DND-41 (cell line): ENCODE results near the gene PHF20.

ENCODE experiments used
- ATAC-seq: fragments of 200-7000 bp; cut with Tn5 transposase; 3 replicates; pipeline ENCODE4 v1.9.1; 2021; ENCODE audit warnings: low read depth; ENCODE audit not compliant: insufficient read depth
- DNase-seq: peaks from one replicate; pipeline ENCODE4 v3.0.0-alpha.2; 2020
- H2AFZ ChIP-seq: 2 replicates; pipeline ENCODE4 v1.6.0; 2012; ENCODE audit warnings: low read depth, low read length
- H3K27ac ChIP-seq: 2 replicates; pipeline ENCODE4 v1.5.1; 2012; ENCODE audit warnings: low read length, inconsistent platforms
- H3K27me3 ChIP-seq: fragments of 200-600 bp; sonication (generic); 2 replicates; pipeline ENCODE4 v1.6.0; 2012; ENCODE audit warnings: low read length, mild to moderate bottlenecking, inconsistent platforms; ENCODE audit not compliant: insufficient read depth, poor library complexity
- H3K36me3 ChIP-seq: 2 replicates; pipeline ENCODE4 v1.5.1; 2012; ENCODE audit warnings: low read length, inconsistent platforms; ENCODE audit not compliant: insufficient read depth
- H3K4me1 ChIP-seq: 2 replicates; pipeline ENCODE4 v1.5.1; 2012; ENCODE audit warnings: mild to moderate bottlenecking, low read length; ENCODE audit not compliant: insufficient read depth
- H3K4me2 ChIP-seq: 2 replicates; pipeline ENCODE4 v1.6.0; 2012; ENCODE audit warnings: mild to moderate bottlenecking, moderate library complexity, low read length, inconsistent platforms; ENCODE audit not compliant: insufficient read depth
- H3K4me3 ChIP-seq, 2 experiments: fragments of 200-600 bp in 1 of 2; shearing (Covaris generic) in 1 of 2; 2 replicates each; pipeline ENCODE4 v1.5.1; 2012 to 2016; ENCODE audit warnings: inconsistent platforms in 2 of 2, low read length in 2 of 2, mild to moderate bottlenecking in 2 of 2, low read depth in 1 of 2, moderate library complexity in 1 of 2
- H3K79me2 ChIP-seq: 2 replicates; pipeline ENCODE4 v1.6.0; 2012; ENCODE audit warnings: low read length, inconsistent platforms; ENCODE audit not compliant: insufficient read depth
- H3K9ac ChIP-seq: 2 replicates; pipeline ENCODE4 v1.6.0; 2012; ENCODE audit warnings: low read depth, mild to moderate bottlenecking, inconsistent platforms, low read length, moderate library complexity
- H3K9me3 ChIP-seq: 2 replicates; pipeline ENCODE4 v1.5.1; 2012; ENCODE audit warnings: low read length, moderate library complexity, mild to moderate bottlenecking, inconsistent platforms; ENCODE audit not compliant: insufficient read depth, severe bottlenecking
- H4K20me1 ChIP-seq: 2 replicates; pipeline ENCODE4 v1.6.0; 2012; ENCODE audit warnings: low read length; ENCODE audit not compliant: insufficient read depth
- CTCF ChIP-seq: IDR thresholded peaks from 2 replicates; pipeline ENCODE4 v1.5.1; 2012; ENCODE audit warnings: borderline replicate concordance, low read length, moderate library complexity, mild to moderate bottlenecking; ENCODE audit not compliant: poor library complexity, severe bottlenecking; ENCODE audit errors: extremely low read depth
- EZH2 ChIP-seq: IDR thresholded peaks from 3 replicates; pipeline ENCODE4 v1.6.1; 2012; ENCODE audit warnings: borderline replicate concordance, low read depth, mild to moderate bottlenecking, moderate library complexity, low read length, inconsistent platforms; ENCODE audit not compliant: severe bottlenecking

PHF20 gene

GRCh38 chr20:35885212-35885611 lies 113.4 kb downstream of the PHF20 start:
- no peaks in the 10 kb centered on the region for H3K4me1 ChIP-seq
- H3K79me2 ChIP-seq = peaks cover 8% of the 10 kb centered on the region; the same call in 1 of the 2 replicates
- H3K27ac ChIP-seq = no peak overlapping the region
- peaks cover 9% of the 10 kb centered on the region; the same call in 1 of the 2 replicates for H4K20me1 ChIP-seq
- TF ChIP-seq EZH2 (no peak), CTCF (no peak)
- H3K9me3 ChIP-seq = no peaks in the 10 kb centered on the region
- peaks cover 32% of the 10 kb centered on the region for H3K36me3 ChIP-seq
- no peak overlapping the region for H3K9ac ChIP-seq
- no peaks in the 10 kb centered on the region for H3K27me3 ChIP-seq
- no peak overlapping the region for H3K4me3 ChIP-seq
- ATAC-seq (no peak), DNase-seq (no peak)
- H2AFZ ChIP-seq = no peak overlapping the region
- H3K4me2 ChIP-seq = no peak overlapping the region

- Histone ChIP-seq H3K4me1 (no peaks in the 10 kb centered on the region), H3K79me2 (peaks cover 8% of the 10 kb centered on the region; the same call in 1 of the 2 replicates), H3K27me3 (no peaks in the 10 kb centered on the region), H2AFZ (no peak overlapping the region), H3K9me3 (no peaks in the 10 kb centered on the region), H3K27ac (no peak overlapping the region), H3K9ac (no peak overlapping the region), H4K20me1 (peaks cover 9% of the 10 kb centered on the region; the same call in 1 of the 2 replicates), H3K4me2 (no peak overlapping the region), H3K36me3 (peaks cover 36% of the 10 kb centered on the region), H3K4me3 (no peak overlapping the region)
- ATAC-seq (no peak), DNase-seq (no peak)
- TF ChIP-seq EZH2 (no peak), CTCF (no peak)
These were observed 114.7 kb downstream of the PHF20 start for GRCh38 chr20:35886537-35886936.

GRCh38 chr20:35887393-35888064 lies 115.7 kb downstream of the PHF20 start:
- Histone ChIP-seq H3K27ac (no peak overlapping the region), H3K4me3 (no peak overlapping the region), H3K9me3 (no peaks in the 10 kb centered on the region), H3K4me2 (no peak overlapping the region), H3K79me2 (peaks cover 8% of the 10 kb centered on the region; the same call in 1 of the 2 replicates), H3K27me3 (no peaks in the 10 kb centered on the region), H2AFZ (no peak overlapping the region), H3K36me3 (peaks cover 32% of the 10 kb centered on the region), H3K9ac (no peak overlapping the region), H4K20me1 (peaks cover 9% of the 10 kb centered on the region; the same call in 1 of the 2 replicates), H3K4me1 (no peaks in the 10 kb centered on the region)
- ATAC-seq = no peak
- DNase-seq = no peak
- TF ChIP-seq EZH2 (no peak), CTCF (no peak)
